Measurements from ENCODE around the gene KIAA1958.

The KIAA1958 gene

DNA sequence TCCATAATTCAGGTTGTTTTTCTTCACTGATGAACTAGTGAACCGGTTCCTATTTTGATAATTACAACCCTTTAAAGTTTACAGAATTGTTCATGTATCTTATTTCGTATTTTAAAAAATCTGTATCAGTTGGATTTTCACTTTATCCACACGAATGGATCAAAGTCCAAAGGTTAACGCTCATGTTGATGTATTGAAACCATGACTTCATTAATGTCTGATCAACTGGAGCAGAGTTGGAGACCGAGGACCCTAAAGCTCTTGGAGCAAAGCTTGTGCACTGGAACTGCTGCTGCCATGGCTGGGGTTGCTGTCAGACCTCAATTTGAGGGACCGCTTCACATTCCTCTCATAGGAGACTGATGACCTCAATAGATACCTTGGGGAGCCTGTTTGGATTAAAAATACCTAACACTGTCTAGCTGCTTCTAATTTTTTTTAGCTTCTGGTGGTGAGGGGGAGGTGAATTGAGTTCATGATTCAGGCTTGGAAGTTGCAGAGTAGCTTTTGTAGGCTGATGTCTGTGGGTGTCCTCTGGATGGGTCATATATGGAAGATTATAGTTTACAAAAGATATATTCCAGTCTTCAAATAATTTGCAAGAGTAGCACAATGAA lies 45.1 kb downstream of the KIAA1958 start:
- no peak for DNase-seq (ENCODE audit: low read depth)
- in situ Hi-C loops (cut with HindIII; ENCODE audit: low sequenced_read_pairs) = no loop called here
- TF ChIP-seq, protein P1, sequence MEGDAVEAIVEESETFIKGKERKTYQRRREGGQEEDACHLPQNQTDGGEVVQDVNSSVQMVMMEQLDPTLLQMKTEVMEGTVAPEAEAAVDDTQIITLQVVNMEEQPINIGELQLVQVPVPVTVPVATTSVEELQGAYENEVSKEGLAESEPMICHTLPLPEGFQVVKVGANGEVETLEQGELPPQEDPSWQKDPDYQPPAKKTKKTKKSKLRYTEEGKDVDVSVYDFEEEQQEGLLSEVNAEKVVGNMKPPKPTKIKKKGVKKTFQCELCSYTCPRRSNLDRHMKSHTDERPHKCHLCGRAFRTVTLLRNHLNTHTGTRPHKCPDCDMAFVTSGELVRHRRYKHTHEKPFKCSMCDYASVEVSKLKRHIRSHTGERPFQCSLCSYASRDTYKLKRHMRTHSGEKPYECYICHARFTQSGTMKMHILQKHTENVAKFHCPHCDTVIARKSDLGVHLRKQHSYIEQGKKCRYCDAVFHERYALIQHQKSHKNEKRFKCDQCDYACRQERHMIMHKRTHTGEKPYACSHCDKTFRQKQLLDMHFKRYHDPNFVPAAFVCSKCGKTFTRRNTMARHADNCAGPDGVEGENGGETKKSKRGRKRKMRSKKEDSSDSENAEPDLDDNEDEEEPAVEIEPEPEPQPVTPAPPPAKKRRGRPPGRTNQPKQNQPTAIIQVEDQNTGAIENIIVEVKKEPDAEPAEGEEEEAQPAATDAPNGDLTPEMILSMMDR (IDR thresholded peaks at IDR 0.05; ENCODE audit: low read depth, low read length, missing control alignments) = no peak
- no peak overlapping the region for H3K4me3 ChIP-seq (ENCODE audit: low read depth, low read length)

DNA sequence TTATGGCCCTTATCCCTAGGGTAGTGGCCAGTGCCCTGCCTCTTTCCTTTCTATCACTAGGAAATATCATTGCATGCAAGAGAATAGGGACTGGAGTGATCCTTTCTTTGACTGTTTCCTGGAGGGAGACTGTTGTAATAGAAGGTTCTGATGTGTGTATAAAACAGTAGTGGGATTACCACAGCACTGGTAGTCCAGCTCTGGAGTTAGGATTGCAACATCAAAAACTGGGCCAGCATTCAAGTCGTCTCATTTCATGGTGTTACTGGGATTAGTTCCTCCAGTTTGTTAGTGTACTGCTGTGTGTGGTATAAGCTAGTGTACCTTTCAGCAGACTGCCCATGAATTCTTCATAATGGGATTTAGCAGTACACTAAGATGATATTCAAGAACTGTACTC lies 45.8 kb downstream of the KIAA1958 start:
- no peak overlapping the region for H3K4me3 ChIP-seq (ENCODE audit: low read depth, low read length)
- peak; percentile 27 for DNase-seq (ENCODE audit: low read depth)
- TF ChIP-seq, protein P1 (IDR thresholded peaks at IDR 0.05; ENCODE audit: low read depth, low read length, missing control alignments) = no peak
- in situ Hi-C loops (cut with HindIII; ENCODE audit: low sequenced_read_pairs) = no loop called here

- TF ChIP-seq, protein P1 (IDR thresholded peaks at IDR 0.05; ENCODE audit: low read depth, low read length, missing control alignments) = no peak
- DNase-seq (ENCODE audit: low read depth) = no peak
- in situ Hi-C loops (cut with HindIII; ENCODE audit: low sequenced_read_pairs) = no loop called here
- no peak overlapping the region for H3K4me3 ChIP-seq (ENCODE audit: low read depth, low read length)
These were observed 47.0 kb downstream of the KIAA1958 start for GRCh38 chr9:112533660-112534059.

GRCh38 chr9:112535301-112535700 lies 48.7 kb downstream of the KIAA1958 start:
- in situ Hi-C loops (cut with HindIII; ENCODE audit: low sequenced_read_pairs) = no loop called here
- H3K4me3 ChIP-seq (ENCODE audit: low read depth, low read length) = no peak overlapping the region
- TF ChIP-seq, protein P1 (IDR thresholded peaks at IDR 0.05; ENCODE audit: low read depth, low read length, missing control alignments) = no peak
- no peak for DNase-seq (ENCODE audit: low read depth)

- TF ChIP-seq, protein P1 (IDR thresholded peaks at IDR 0.05; ENCODE audit: low read depth, low read length, missing control alignments) = no peak
These were observed 49.2 kb downstream of the KIAA1958 start for GRCh38 chr9:112535811-112536210.

GRCh38 chr9:112537561-112537960 lies 50.9 kb downstream of the KIAA1958 start:
- TF ChIP-seq, protein P1 (IDR thresholded peaks at IDR 0.05; ENCODE audit: low read depth, low read length, missing control alignments) = no peak
- DNase-seq (ENCODE audit: low read depth) = no peak
- in situ Hi-C loops (cut with HindIII; ENCODE audit: low sequenced_read_pairs) = no loop called here
- H3K4me3 ChIP-seq (ENCODE audit: low read depth, low read length) = no peak overlapping the region

More at GRCh38 chr9:112535811-112536210, 49.2 kb downstream of the KIAA1958 start:
- in situ Hi-C loops (cut with HindIII; ENCODE audit: low sequenced_read_pairs) = no loop called here
- H3K4me3 ChIP-seq (ENCODE audit: low read depth, low read length) = no peak overlapping the region
- no peak for DNase-seq (ENCODE audit: low read depth)
